Cardiac fibroblast (primary cell): ENCODE results near the gene CEBPA.
A peak's percentile ranks its signal among the peaks of the same experiment; 100 is the strongest.

ENCODE experiments used
- DNase-seq, 2 donors: peaks; one replicate each; pipeline versions ENCODE4 v3.0.0 to v3.0.0-alpha.2; 2010; ENCODE audit warnings: low read depth in 2 of 2
- H3K4me3 ChIP-seq, 2 donors: replicated peaks in 1 of 2; 1 replicate in 1 of 2; 2 replicates in 1 of 2; pipeline ENCODE4 v1.5.1; 2011; ENCODE audit warnings: low read depth in 2 of 2, low read length in 2 of 2, mild to moderate bottlenecking in 2 of 2, moderate library complexity in 1 of 2
- CTCF ChIP-seq: IDR thresholded peaks from one replicate; pipeline ENCODE4 v1.5.1; 2011; ENCODE audit warnings: low read depth, mild to moderate bottlenecking, low read length, inconsistent platforms

Gene CEBPA

GRCh38 chr19:33304760-33305647 lies 2.7 kb upstream of the CEBPA start:
- DNase-seq, result no peak
- no peak overlapping the region for H3K4me3 ChIP-seq
- no peak for TF ChIP-seq CTCF

GRCh38 chr19:33304371-33304759 lies 2.0 kb upstream of the CEBPA start:
- no peak for TF ChIP-seq CTCF

GRCh38 chr19:33303791-33304345 lies 1.5 kb upstream of the CEBPA start:
- peak overlapping the region in 1 of 2 donors; percentile 62 for H3K4me3 ChIP-seq
- TF ChIP-seq CTCF, result no peak
- DNase-seq, result peak in 1 of 2 donors; percentile 11

More at GRCh38 chr19:33304371-33304759, 2.0 kb upstream of the CEBPA start:
- H3K4me3 ChIP-seq, result no peak overlapping the region
- DNase-seq, result no peak

- peak overlapping the region; percentile 56 to 62 for H3K4me3 ChIP-seq
- no peak for TF ChIP-seq CTCF
- peak; percentile 55 to 65 for DNase-seq
These were observed 848 bp upstream of the CEBPA start for GRCh38 chr19:33302974-33303790.

- H3K4me3 ChIP-seq, result peak overlapping the region in 1 of 2 donors; percentile 30
- DNase-seq, result no peak
- no peak for TF ChIP-seq CTCF
These were observed 497 bp downstream of the CEBPA start for GRCh38 chr19:33301900-33302174.

- H3K4me3 ChIP-seq, result no peak overlapping the region
- peak in 1 of 2 donors; percentile 9 for DNase-seq
- TF ChIP-seq CTCF, result no peak
These were observed 1.0 kb downstream of the CEBPA start for GRCh38 chr19:33301144-33301899.
